Vagina (tissue), 2 donors: ENCODE results near the gene CLIC3. TPM values are rescaled to one million over a fixed set of nuclear protein-coding genes. Genes with fewer than 3 reads are reported as not detected.
A peak's percentile ranks its signal among the peaks of the same experiment; 100 is the strongest.

Experiments
- DNase-seq, 2 donors: peaks; one replicate each; pipeline ENCODE4 v3.0.0-alpha.2; 2017; ENCODE audit errors: extremely low spot score in 2 of 2
- H3K27ac ChIP-seq: fragments of 200-600 bp; sonication (generic); one replicate; pipeline ENCODE4 v1.5.1; 2019
- H3K27me3 ChIP-seq: fragments of 200-600 bp; sonication (generic); one replicate; pipeline ENCODE4 v1.5.1; 2019
- H3K36me3 ChIP-seq, 2 donors: fragments of 200-600 bp; sonication (generic); one replicate each; pipeline ENCODE4 v1.5.1; 2017 to 2019
- H3K4me1 ChIP-seq: fragments of 200-600 bp; sonication (generic); one replicate; pipeline ENCODE4 v1.5.1; 2019
- H3K4me3 ChIP-seq, 2 donors: fragments of 200-600 bp; sonication (generic); 1 replicate in 1 of 2; 2 replicates in 1 of 2; pipeline ENCODE4 v1.5.1; 2016 to 2019
- H3K9me3 ChIP-seq: fragments of 200-600 bp; sonication (generic); one replicate; pipeline ENCODE4 v1.5.1; 2019
- POLR2A ChIP-seq, 2 donors: fragments of 450-650 bp; IDR thresholded peaks; one replicate each; pipeline ENCODE4 v1.6.1; 2017; ENCODE audit warnings: antibody characterized with exemption in 2 of 2, mild to moderate bottlenecking in 2 of 2, moderate library complexity in 2 of 2
- POLR2AphosphoS5 ChIP-seq, 2 donors: sonication (generic); formaldehyde crosslinking; IDR thresholded peaks; one replicate each; pipeline ENCODE4 v1.9.0; 2017; ENCODE audit warnings: antibody characterized with exemption in 2 of 2, mild to moderate bottlenecking in 2 of 2, low read depth in 1 of 2; ENCODE audit not compliant: insufficient read depth in 1 of 2
- intact Hi-C: fragments of 100-400 bp; cut with DNase I; formaldehyde crosslinking; loops from one replicate; pipeline ENCODE4 v1.15.1; 2023
- total RNA-seq: library from RNA; depleted of rRNA; stranded (reverse); fragments of >200 nt; gene quantifications from one replicate; pipeline ENCODE4 v1.2.3, GENCODE V29; 2016
- TF ChIP-seq, protein P1 (sequence below), 3 experiments: fragments of 450-650 bp in 2 of 3; fragments of 200-600 bp in 1 of 3; sonication (generic) in 1 of 3; IDR thresholded peaks; one replicate each; pipeline ENCODE4 v1.5.1; 2017 to 2019; ENCODE audit warnings: antibody characterized with exemption in 3 of 3, mild to moderate bottlenecking in 2 of 3, moderate library complexity in 2 of 3

CLIC3 gene
- total RNA-seq, 1 donor from 2014 or later = 23.6 TPM

DNA sequence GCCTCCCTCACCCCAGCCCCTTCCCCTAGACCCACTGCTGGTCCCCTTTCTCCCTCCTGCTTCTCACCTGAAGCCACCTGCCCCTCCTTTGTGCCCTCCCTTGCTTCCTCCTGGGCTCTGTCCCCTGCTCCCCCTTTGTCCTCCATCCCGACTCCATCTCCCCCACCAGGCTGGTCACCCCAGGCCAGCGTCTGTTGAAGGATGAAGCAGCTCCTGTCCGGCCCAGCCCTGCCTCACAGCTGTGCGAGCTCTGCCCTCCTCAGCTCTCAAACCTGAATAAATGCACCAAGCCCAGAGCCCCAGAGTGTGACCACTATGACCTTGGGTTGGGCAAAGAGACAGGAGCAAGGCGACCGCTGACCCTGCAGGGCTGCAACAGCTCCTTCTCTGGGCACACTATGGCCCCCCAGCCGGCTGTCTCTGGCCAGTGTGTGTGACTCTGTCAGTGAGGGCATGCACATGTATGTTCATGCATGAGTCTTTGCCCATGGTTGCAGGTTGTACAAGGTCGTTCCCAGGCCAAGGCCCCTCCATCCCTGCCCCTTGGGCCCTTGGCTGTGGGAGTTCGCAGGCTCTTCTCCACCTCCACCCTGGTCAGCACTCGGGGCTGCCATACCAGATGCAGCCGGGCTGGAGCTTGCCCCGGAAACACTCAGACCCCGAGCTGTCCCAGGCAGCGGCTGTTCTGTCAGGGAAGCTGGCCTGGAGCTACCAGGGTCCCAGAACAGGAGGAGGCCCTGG is 41.0 kb downstream of the CLIC3 start:
- intact Hi-C loops = no loop called here
- TF ChIP-seq POLR2AphosphoS5 (IDR thresholded peaks at IDR 0.05; ENCODE audit: insufficient read depth in 1 of 2, low read depth in 1 of 2) (no peak), POLR2A (IDR thresholded peaks at IDR 0.05) (no peak)
- TF ChIP-seq, protein P1, sequence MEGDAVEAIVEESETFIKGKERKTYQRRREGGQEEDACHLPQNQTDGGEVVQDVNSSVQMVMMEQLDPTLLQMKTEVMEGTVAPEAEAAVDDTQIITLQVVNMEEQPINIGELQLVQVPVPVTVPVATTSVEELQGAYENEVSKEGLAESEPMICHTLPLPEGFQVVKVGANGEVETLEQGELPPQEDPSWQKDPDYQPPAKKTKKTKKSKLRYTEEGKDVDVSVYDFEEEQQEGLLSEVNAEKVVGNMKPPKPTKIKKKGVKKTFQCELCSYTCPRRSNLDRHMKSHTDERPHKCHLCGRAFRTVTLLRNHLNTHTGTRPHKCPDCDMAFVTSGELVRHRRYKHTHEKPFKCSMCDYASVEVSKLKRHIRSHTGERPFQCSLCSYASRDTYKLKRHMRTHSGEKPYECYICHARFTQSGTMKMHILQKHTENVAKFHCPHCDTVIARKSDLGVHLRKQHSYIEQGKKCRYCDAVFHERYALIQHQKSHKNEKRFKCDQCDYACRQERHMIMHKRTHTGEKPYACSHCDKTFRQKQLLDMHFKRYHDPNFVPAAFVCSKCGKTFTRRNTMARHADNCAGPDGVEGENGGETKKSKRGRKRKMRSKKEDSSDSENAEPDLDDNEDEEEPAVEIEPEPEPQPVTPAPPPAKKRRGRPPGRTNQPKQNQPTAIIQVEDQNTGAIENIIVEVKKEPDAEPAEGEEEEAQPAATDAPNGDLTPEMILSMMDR (IDR thresholded peaks at IDR 0.05) = no peak
- Histone ChIP-seq H3K36me3 (no peaks in the 10 kb centered on the region), H3K9me3 (no peaks in the 10 kb centered on the region), H3K27me3 (no peaks in the 10 kb centered on the region), H3K27ac (no peak overlapping the region), H3K4me1 (peaks cover 20% of the 10 kb centered on the region), H3K4me3 (no peak overlapping the region)
- no peak for DNase-seq

DNA sequence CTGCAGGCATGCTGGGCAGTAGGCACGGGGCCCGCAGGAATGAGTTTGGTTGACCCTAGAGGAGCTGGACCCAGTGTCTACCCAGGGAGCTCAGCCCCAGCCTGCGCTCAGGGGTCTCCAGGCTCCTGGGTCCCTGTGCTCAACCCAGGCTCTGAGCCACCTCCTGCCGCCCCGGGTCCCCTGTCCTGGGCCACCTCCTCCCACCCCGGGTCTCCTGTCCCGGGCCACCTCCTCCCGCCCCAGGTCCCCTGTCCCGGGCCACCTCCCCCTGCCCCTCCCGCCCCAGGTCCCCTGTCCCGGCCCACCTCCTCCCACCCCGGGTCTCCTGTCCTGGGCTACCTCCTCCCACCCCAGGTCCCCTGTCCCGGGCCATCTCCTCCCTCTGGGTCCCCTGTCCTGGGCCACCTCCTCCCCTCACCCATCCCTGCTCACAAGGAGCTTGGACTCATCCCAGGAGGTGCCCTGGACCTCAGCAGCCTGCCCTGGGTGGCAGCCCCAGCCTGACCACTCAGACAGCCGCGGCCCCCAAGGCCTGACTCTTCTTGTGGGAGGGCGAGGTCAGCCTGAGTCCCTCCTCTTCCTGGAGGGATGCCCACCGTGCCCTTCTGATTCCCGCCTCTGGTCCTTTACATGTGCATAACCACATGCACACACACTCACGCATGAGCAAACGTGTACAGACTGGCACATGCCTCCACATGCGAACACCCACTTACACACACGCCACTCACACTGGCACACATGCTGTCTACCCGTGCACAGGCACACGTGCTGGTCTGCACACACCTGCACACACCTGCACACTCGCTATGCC is 41.9 kb downstream of the CLIC3 start:
- TF ChIP-seq POLR2AphosphoS5 (IDR thresholded peaks at IDR 0.05; ENCODE audit: insufficient read depth in 1 of 2, low read depth in 1 of 2) (no peak), POLR2A (IDR thresholded peaks at IDR 0.05) (no peak)
- TF ChIP-seq, protein P1 (IDR thresholded peaks at IDR 0.05) = no peak
- H3K9me3 ChIP-seq = no peaks in the 10 kb centered on the region
- no peak for DNase-seq
- intact Hi-C loops = no loop called here
- H3K4me3 ChIP-seq = no peak overlapping the region
- no peak overlapping the region for H3K27ac ChIP-seq
- H3K27me3 ChIP-seq = no peaks in the 10 kb centered on the region
- peaks cover 27% of the 10 kb centered on the region for H3K4me1 ChIP-seq
- no peaks in the 10 kb centered on the region for H3K36me3 ChIP-seq

DNA sequence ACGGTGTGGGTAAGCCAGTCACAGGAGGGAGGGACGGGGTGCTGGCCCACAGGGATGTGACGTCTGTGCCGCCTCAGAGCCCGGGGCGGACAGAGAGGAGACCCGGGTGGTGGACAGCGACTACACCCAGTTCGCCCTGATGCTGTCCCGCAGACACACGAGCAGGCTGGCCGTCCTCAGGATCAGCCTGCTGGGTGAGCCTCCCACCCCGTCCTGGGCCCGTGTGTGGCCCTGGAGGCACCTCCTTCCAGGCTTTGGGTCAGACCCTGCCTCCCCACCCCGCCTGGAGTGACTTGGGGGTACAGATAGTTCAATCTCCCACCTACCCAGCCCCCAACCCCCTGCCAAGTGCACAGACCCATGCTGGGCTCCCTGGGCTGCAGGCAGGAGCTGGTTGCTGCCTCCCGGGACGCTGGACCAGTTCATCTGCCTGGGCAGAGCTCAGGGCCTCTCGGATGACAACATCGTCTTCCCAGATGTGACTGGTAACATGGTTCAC is 42.5 kb downstream of the CLIC3 start:
- Histone ChIP-seq H3K4me1 (peaks cover 34% of the 10 kb centered on the region), H3K9me3 (no peaks in the 10 kb centered on the region), H3K4me3 (no peak overlapping the region), H3K27me3 (no peaks in the 10 kb centered on the region), H3K27ac (no peak overlapping the region), H3K36me3 (no peaks in the 10 kb centered on the region)
- no peak for DNase-seq
- TF ChIP-seq POLR2AphosphoS5 (IDR thresholded peaks at IDR 0.05; ENCODE audit: insufficient read depth in 1 of 2, low read depth in 1 of 2) = no peak
- no peak for TF ChIP-seq POLR2A (IDR thresholded peaks at IDR 0.05)
- TF ChIP-seq, protein P1 (IDR thresholded peaks at IDR 0.05) = no peak
- intact Hi-C loops = no loop called here

DNA sequence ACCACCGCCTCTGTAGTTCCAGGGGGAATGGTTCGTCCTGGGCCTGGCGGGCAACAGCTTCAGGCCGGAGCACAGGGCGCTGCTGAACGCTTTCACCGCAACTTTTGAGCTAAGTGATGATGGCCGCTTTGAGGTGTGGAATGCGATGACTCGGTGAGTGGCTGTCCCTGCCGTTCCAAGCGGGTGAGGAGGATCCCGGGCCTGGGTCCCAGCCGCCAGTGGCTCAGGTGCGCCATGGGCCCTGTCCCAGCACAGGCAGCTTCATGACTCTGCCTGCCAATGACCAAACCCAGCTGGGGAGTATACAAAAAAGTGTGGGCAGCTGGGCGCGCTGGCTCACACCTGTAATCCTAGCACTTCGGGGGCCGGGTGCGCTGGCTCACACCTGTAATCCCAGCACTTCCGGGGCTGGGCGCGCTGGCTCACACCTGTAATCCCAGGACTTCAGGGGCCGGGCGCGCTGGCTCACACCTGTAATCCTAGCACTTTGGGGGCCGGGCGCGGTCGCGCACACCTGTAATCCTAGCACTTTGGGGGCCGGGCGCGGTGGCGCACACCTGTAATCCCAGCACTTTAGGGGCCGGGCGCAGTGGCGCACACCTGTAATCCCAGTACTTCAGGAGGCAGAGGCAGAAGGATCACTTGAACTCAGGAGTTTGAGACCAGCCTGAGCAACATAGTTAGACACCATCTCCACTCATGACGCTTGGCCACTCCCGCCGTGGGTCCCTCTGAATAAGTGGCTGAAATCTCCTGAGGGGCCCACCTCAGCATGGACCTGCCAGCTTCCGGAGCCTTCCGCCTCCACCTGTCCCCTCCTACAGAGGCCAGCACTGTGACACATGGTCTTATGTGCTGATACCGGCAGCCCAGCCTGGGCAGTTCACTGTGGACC is 43.2 kb downstream of the CLIC3 start:
- H3K36me3 ChIP-seq = no peaks in the 10 kb centered on the region
- no peaks in the 10 kb centered on the region for H3K9me3 ChIP-seq
- DNase-seq = no peak
- H3K27ac ChIP-seq = peak overlapping the region; percentile 62
- peaks cover 38% of the 10 kb centered on the region for H3K4me1 ChIP-seq
- no peaks in the 10 kb centered on the region for H3K27me3 ChIP-seq
- TF ChIP-seq POLR2A (IDR thresholded peaks at IDR 0.05) (no peak), POLR2AphosphoS5 (IDR thresholded peaks at IDR 0.05; ENCODE audit: insufficient read depth in 1 of 2, low read depth in 1 of 2) (no peak)
- TF ChIP-seq, protein P1 (IDR thresholded peaks at IDR 0.05) = no peak
- H3K4me3 ChIP-seq = no peak overlapping the region
- intact Hi-C loops = no loop called here
